NOMO-1 treated with dmso at 0.1 percent for 144 hours (cell line): ENCODE data around the gene ZEB1.
"Not testable (repeated sequence)": the region's sequence is repeated elsewhere in the genome, so short reads cannot be mapped to it uniquely, and the experiment has no call there.

Source experiments
- DNase-seq: peaks from one replicate; lab custom pipeline; 2025; ENCODE audit not compliant: unreplicated experiment; lab: John Stamatoyannopoulos, UW

Gene ZEB1

GRCh38 chr10:31318382-31318853 is 598 bp upstream of the ZEB1 start:
- DNase-seq: peak; percentile 78

GRCh38 chr10:31319602-31320549 is 860 bp downstream of the ZEB1 start:
- no peak for DNase-seq

GRCh38 chr10:31320550-31321211 is 1.7 kb downstream of the ZEB1 start:
- no peak for DNase-seq

- DNase-seq: no peak
Measured at GRCh38 chr10:31321396-31321941, 2.5 kb downstream of the ZEB1 start.

GRCh38 chr10:31322647-31323046 is 3.6 kb downstream of the ZEB1 start:
- no peak for DNase-seq

GRCh38 chr10:31340343-31340742 is 21.3 kb downstream of the ZEB1 start:
- DNase-seq: no peak

GRCh38 chr10:31341552-31341951 is 22.5 kb downstream of the ZEB1 start:
- DNase-seq: no peak

- DNase-seq: no peak
Measured at GRCh38 chr10:31343009-31343408, 24.0 kb downstream of the ZEB1 start.

- DNase-seq: no peak
Measured at GRCh38 chr10:31343551-31343950, 24.5 kb downstream of the ZEB1 start.

GRCh38 chr10:31345886-31346285 is 26.9 kb downstream of the ZEB1 start:
- DNase-seq: no peak

- DNase-seq: no peak
Measured at GRCh38 chr10:31346953-31347352, 27.9 kb downstream of the ZEB1 start.

GRCh38 chr10:31347705-31348104 is 28.7 kb downstream of the ZEB1 start:
- DNase-seq: no peak

GRCh38 chr10:31350891-31351290 is 31.9 kb downstream of the ZEB1 start:
- no peak for DNase-seq

GRCh38 chr10:31352436-31353226 is 33.6 kb downstream of the ZEB1 start:
- DNase-seq: no peak

- no peak for DNase-seq
Measured at GRCh38 chr10:31353574-31353973, 34.6 kb downstream of the ZEB1 start.

GRCh38 chr10:31358688-31359330 is 39.8 kb downstream of the ZEB1 start:
- DNase-seq: no peak

GRCh38 chr10:31359979-31360378 is 41.0 kb downstream of the ZEB1 start:
- DNase-seq: no peak

GRCh38 chr10:31361475-31361874 is 42.5 kb downstream of the ZEB1 start:
- not testable (repeated sequence) for DNase-seq

- DNase-seq: no peak
Measured at GRCh38 chr10:31362023-31362641, 43.1 kb downstream of the ZEB1 start.

GRCh38 chr10:31363696-31364095 is 44.7 kb downstream of the ZEB1 start:
- not testable (repeated sequence) for DNase-seq
